K562 (cell line): ENCODE data around the gene CD4.

ENCODE experiments used
- ATF7 ChIP-seq: fragments of 450-650 bp; IDR thresholded peaks from 2 replicates; pipeline ENCODE4 v1.7.1; 2014; ENCODE audit warnings: mild to moderate bottlenecking, moderate library complexity
- BCOR ChIP-seq: fragments of 450-650 bp; IDR thresholded peaks from 2 replicates; pipeline ENCODE4 v1.6.1; 2016
- CSDE1 ChIP-seq, 2 experiments: fragments of 450-650 bp; IDR thresholded peaks; 2 replicates each; pipeline ENCODE4 v1.6.1; 2016; ENCODE audit warnings: mild to moderate bottlenecking in 1 of 2
- EP300 ChIP-seq: IDR thresholded peaks from 2 replicates; pipeline ENCODE4 v1.6.1; 2012; ENCODE audit warnings: low read length, improper control_type of control experiment
- EZH2 ChIP-seq: IDR thresholded peaks from 2 replicates; pipeline ENCODE4 v1.6.1; 2012; ENCODE audit warnings: low read depth, mild to moderate bottlenecking, inconsistent platforms, low read length, borderline replicate concordance
- NR2C2 ChIP-seq, 2 experiments: fragments of 200-800 bp in 1 of 2; sonication (Bioruptor generic) in 1 of 2; sonication (generic) in 1 of 2; formaldehyde crosslinking in 1 of 2; IDR thresholded peaks; 2 replicates each; pipeline versions ENCODE4 v1.6.1 to v1.8.0; 2016 to 2022; ENCODE audit warnings: mild to moderate bottlenecking in 1 of 2, missing compliant biosample characterization in 1 of 2, missing genetic modification characterization in 1 of 2, missing genetic modification reagents in 1 of 2
- RAD21 ChIP-seq, 2 experiments: fragments of 250-450 bp in 1 of 2; fragments of 450-650 bp in 1 of 2; sonication (Bioruptor Pico) in 1 of 2; formaldehyde crosslinking in 1 of 2; IDR thresholded peaks in 1 of 2; conservative IDR thresholded peaks in 1 of 2; 2 replicates each; pipeline versions ENCODE4 v1.4.0 to v1.8.0; 2020 to 2022; ENCODE audit warnings: mild to moderate bottlenecking in 2 of 2, moderate library complexity in 1 of 2
- RCOR1 ChIP-seq, 2 experiments: IDR thresholded peaks; 2 replicates each; pipeline ENCODE4 v1.6.1; 2012; ENCODE audit warnings: low read depth in 2 of 2, low read length in 2 of 2, borderline replicate concordance in 1 of 2, improper control_type of control experiment in 1 of 2
- TAL1 ChIP-seq: fragments of 450-650 bp; IDR thresholded peaks from 2 replicates; pipeline ENCODE4 v1.6.1; 2016; ENCODE audit warnings: mild to moderate bottlenecking
- TF ChIP-seq, protein P1 (sequence below): fragments of 450-650 bp; IDR thresholded peaks from one replicate; pipeline ENCODE4 v1.6.1; 2018; ENCODE audit warnings: mild to moderate bottlenecking, moderate library complexity; ENCODE audit not compliant: partially characterized antibody
- TF ChIP-seq, protein P2 (sequence below), 3 experiments: IDR thresholded peaks in 2 of 3; conservative IDR thresholded peaks in 1 of 3; 2 replicates each; pipeline ENCODE4 v1.5.1; 2011 to 2012; ENCODE audit warnings: low read length in 3 of 3, mild to moderate bottlenecking in 3 of 3, control low read depth in 2 of 3, improper control_type of control experiment in 1 of 3, inconsistent platforms in 1 of 3, low read depth in 1 of 3, mixed read lengths in 1 of 3, moderate library complexity in 1 of 3; ENCODE audit not compliant: insufficient read depth in 2 of 3

DNA sequence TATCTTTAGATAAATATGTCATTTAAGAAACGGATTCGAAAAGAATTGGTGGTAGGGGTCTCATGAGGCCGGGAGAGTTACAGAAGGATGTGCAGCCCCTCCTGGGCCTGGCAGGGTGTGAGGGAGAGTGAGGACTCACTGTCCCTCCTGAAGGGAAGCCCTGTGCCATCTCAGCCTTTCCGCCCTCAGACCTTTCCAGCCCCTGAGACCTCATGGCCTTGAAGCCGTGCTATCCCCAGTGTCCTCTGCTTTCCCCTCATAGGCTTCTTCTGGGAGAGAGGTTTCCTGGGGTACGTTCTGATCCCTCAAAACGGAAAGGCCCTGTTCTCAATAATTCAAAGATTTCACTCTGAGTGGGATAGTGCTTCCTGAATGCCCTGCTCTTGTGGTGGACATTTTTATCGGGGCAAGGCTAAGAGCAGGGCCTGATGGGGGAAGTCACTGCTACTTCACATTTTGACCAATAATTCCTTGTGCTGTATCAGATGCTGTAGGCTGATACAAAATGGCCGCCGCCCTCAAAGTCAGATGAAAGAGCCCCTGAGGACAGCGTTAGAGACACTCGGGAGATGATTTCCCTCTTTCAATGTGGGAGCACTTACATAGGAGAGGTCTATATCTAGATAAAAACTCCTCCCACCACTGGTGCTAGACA is 1.3 kb downstream of the CD4 start:
- TF ChIP-seq RAD21 (CRISPR knock-in tag; conservative IDR thresholded peaks at IDR 0.05 in 1 of 2, IDR thresholded peaks at IDR 0.05 in 1 of 2) (no peak), CSDE1 (IDR thresholded peaks at IDR 0.05) (no peak), TAL1 (no peak), NR2C2 (CRISPR knock-in tag; IDR thresholded peaks at IDR 0.05) (no peak), NR2C2 (tag; IDR thresholded peaks at IDR 0.05) (no peak), ATF7 (no peak), EP300 (no peak), RCOR1 (IDR thresholded peaks at IDR 0.05; ENCODE audit: borderline replicate concordance in 1 of 2, low read depth in 2 of 2, low read length in 2 of 2) (no peak), BCOR (no peak), EZH2 (no peak)
- TF ChIP-seq, protein P1, sequence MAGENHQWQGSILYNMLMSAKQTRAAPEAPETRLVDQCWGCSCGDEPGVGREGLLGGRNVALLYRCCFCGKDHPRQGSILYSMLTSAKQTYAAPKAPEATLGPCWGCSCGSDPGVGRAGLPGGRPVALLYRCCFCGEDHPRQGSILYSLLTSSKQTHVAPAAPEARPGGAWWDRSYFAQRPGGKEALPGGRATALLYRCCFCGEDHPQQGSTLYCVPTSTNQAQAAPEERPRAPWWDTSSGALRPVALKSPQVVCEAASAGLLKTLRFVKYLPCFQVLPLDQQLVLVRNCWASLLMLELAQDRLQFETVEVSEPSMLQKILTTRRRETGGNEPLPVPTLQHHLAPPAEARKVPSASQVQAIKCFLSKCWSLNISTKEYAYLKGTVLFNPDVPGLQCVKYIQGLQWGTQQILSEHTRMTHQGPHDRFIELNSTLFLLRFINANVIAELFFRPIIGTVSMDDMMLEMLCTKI, result no peak
- TF ChIP-seq, protein P2, sequence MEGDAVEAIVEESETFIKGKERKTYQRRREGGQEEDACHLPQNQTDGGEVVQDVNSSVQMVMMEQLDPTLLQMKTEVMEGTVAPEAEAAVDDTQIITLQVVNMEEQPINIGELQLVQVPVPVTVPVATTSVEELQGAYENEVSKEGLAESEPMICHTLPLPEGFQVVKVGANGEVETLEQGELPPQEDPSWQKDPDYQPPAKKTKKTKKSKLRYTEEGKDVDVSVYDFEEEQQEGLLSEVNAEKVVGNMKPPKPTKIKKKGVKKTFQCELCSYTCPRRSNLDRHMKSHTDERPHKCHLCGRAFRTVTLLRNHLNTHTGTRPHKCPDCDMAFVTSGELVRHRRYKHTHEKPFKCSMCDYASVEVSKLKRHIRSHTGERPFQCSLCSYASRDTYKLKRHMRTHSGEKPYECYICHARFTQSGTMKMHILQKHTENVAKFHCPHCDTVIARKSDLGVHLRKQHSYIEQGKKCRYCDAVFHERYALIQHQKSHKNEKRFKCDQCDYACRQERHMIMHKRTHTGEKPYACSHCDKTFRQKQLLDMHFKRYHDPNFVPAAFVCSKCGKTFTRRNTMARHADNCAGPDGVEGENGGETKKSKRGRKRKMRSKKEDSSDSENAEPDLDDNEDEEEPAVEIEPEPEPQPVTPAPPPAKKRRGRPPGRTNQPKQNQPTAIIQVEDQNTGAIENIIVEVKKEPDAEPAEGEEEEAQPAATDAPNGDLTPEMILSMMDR (IDR thresholded peaks at IDR 0.05 in 2 of 3, conservative IDR thresholded peaks at IDR 0.05 in 1 of 3; ENCODE audit: insufficient read depth in 2 of 3, low read depth in 1 of 3, low read length in 3 of 3), result no peak
